SK-N-SH treated with all-trans-retinoic acid at 6 μM for 48 hours (cell line): ENCODE measurements around the gene IMMP2L.

Source experiments
- ATAC-seq: fragments of 200-7000 bp; cut with Tn5 transposase; 3 replicates; pipeline ENCODE4 v1.9.1; 2020; ENCODE audit warnings: mild to moderate bottlenecking, moderate library complexity
- ARNTL ChIP-seq: fragments of 450-650 bp; formaldehyde crosslinking; IDR thresholded peaks from 2 replicates; pipeline ENCODE4 v1.5.0; 2020; ENCODE audit warnings: low read depth, mild to moderate bottlenecking, moderate library complexity, borderline replicate concordance
- BACH2 ChIP-seq: fragments of 250-450 bp; sonication (Bioruptor Pico); IDR thresholded peaks from 2 replicates; pipeline ENCODE4 v1.9.0; 2021; ENCODE audit warnings: mild to moderate bottlenecking, borderline replicate concordance
- CSDC2 ChIP-seq: fragments of 250-450 bp; sonication (Bioruptor Pico); IDR thresholded peaks from 2 replicates; pipeline ENCODE4 v1.5.0; 2020; ENCODE audit warnings: mild to moderate bottlenecking, moderate library complexity
- CSRNP3 ChIP-seq: fragments of 250-450 bp; sonication (Bioruptor Pico); IDR thresholded peaks from 2 replicates; pipeline ENCODE4 v1.5.1; 2021; ENCODE audit warnings: mild to moderate bottlenecking, moderate library complexity
- GLIS3 ChIP-seq: fragments of 250-450 bp; sonication (Bioruptor Pico); IDR thresholded peaks from 2 replicates; pipeline ENCODE4 v1.5.0; 2020; ENCODE audit warnings: mild to moderate bottlenecking, moderate library complexity
- ISL1 ChIP-seq: fragments of 250-450 bp; sonication (Bioruptor Pico); IDR thresholded peaks from 2 replicates; pipeline ENCODE4 v2.1.2; 2022; ENCODE audit warnings: mild to moderate bottlenecking, moderate library complexity
- OSR1 ChIP-seq: fragments of 250-450 bp; sonication (Bioruptor Pico); IDR thresholded peaks from 2 replicates; pipeline ENCODE4 v1.8.0; 2022; ENCODE audit warnings: moderate library complexity, mild to moderate bottlenecking, inconsistent platforms
- RARB ChIP-seq: fragments of 250-450 bp; sonication (Bioruptor Pico); IDR thresholded peaks from 2 replicates; pipeline ENCODE4 v1.8.0; 2021; ENCODE audit warnings: mild to moderate bottlenecking, moderate library complexity
- SNAI2 ChIP-seq: fragments of 250-450 bp; sonication (Bioruptor Pico); IDR thresholded peaks from 2 replicates; pipeline ENCODE4 v1.5.0; 2020; ENCODE audit warnings: mild to moderate bottlenecking, moderate library complexity
- TCF4 ChIP-seq: fragments of 250-450 bp; sonication (Bioruptor Pico); IDR thresholded peaks from 2 replicates; pipeline ENCODE4 v1.8.0; 2021; ENCODE audit warnings: mild to moderate bottlenecking, moderate library complexity, borderline replicate concordance
- TOX ChIP-seq: fragments of 250-450 bp; sonication (Bioruptor Pico); IDR thresholded peaks from 2 replicates; pipeline ENCODE4 v1.8.0; 2021; ENCODE audit warnings: mild to moderate bottlenecking, moderate library complexity, borderline replicate concordance
- ZC3H10 ChIP-seq: fragments of 250-450 bp; sonication (Bioruptor Pico); IDR thresholded peaks from 2 replicates; pipeline ENCODE4 v1.5.1; 2021; ENCODE audit warnings: mild to moderate bottlenecking, moderate library complexity
- ZFP3 ChIP-seq: fragments of 250-450 bp; sonication (Bioruptor Pico); IDR thresholded peaks from 2 replicates; pipeline ENCODE4 v1.5.0; 2020; ENCODE audit warnings: mild to moderate bottlenecking, moderate library complexity
- ZFP30 ChIP-seq: fragments of 450-650 bp; formaldehyde crosslinking; IDR thresholded peaks from 2 replicates; pipeline ENCODE4 v1.5.0; 2022; ENCODE audit warnings: mild to moderate bottlenecking, moderate library complexity
- ZNF565 ChIP-seq: fragments of 450-650 bp; formaldehyde crosslinking; conservative IDR thresholded peaks from 2 replicates; pipeline ENCODE4 v1.5.0; 2020; ENCODE audit warnings: low read depth, mild to moderate bottlenecking, moderate library complexity
- ZNF70 ChIP-seq: fragments of 450-650 bp; formaldehyde crosslinking; IDR thresholded peaks from 2 replicates; pipeline ENCODE4 v1.5.0; 2020; ENCODE audit warnings: mild to moderate bottlenecking, moderate library complexity
- ZNF8 ChIP-seq: fragments of 450-650 bp; formaldehyde crosslinking; IDR thresholded peaks from 2 replicates; pipeline ENCODE4 v1.5.0; 2020; ENCODE audit warnings: mild to moderate bottlenecking, moderate library complexity
- TF ChIP-seq, protein P1 (sequence below): fragments of 250-450 bp; sonication (Bioruptor Pico); IDR thresholded peaks from 2 replicates; pipeline ENCODE4 v1.5.1; 2020; ENCODE audit warnings: low read depth, mild to moderate bottlenecking, moderate library complexity
- TF ChIP-seq, protein P2 (sequence below): fragments of 250-450 bp; sonication (Bioruptor Pico); IDR thresholded peaks from 2 replicates; pipeline ENCODE4 v1.5.0; 2020; ENCODE audit warnings: mild to moderate bottlenecking, moderate library complexity
- TF ChIP-seq, protein P3 (sequence below): fragments of 250-450 bp; sonication (Bioruptor Pico); IDR thresholded peaks from 2 replicates; pipeline ENCODE4 v1.8.0; 2020; ENCODE audit warnings: mild to moderate bottlenecking, moderate library complexity, borderline replicate concordance
- TF ChIP-seq, protein P4 (sequence below): fragments of 250-450 bp; sonication (Bioruptor Pico); IDR thresholded peaks from 2 replicates; pipeline ENCODE4 v1.8.0; 2021; ENCODE audit warnings: low read depth, mild to moderate bottlenecking, moderate library complexity, borderline replicate concordance

Gene IMMP2L

GRCh38 chr7:111407258-111407657, 155.0 kb downstream of the IMMP2L start (continued):
- no peak for TF ChIP-seq TOX (CRISPR knock-in tag)
- TF ChIP-seq, all 23 proteins: peak for 0

DNA sequence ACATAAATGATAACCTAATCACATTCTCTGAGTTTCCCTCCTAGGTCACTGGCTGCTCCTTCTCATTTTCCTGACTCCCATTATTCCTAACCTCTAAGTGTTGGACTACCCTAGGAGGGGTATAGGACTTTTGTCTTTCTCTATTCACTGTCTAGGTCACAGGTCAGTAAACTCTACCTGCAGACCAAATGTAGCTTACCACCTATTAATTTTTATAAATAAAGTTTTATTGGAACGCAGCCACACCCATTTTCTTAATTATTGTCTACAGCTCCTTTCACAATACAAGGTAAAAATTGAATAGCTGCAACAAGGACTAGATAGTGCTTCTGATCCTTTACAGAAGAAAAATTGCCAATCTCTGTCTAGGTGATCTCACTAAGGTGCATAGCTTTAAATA, 156.7 kb downstream of the IMMP2L start:
- ATAC-seq, result no peak

DNA sequence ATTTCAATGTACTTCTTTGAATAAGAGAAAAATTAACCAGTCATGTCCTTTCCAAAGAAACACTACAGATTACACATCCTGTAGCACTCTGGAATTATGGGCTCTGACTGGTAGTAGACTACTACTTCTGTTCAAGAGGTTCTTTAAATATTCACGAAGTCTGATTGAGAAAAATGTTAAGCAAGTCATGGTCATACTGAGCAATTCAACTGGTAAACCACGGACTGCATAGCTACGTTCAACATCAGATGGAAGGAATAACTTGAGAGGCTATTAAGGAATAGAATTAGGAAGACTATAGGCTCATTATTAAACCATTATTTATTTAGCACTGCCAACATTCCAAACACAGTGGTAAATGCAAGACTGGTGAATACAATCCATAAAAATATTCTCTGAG, 160.8 kb downstream of the IMMP2L start:
- TF ChIP-seq ZNF565 (CRISPR knock-in tag) (no peak), ZFP3 (CRISPR knock-in tag) (no peak), BACH2 (no peak), ZFP30 (no peak), ZNF8 (CRISPR knock-in tag) (no peak), ISL1 (CRISPR knock-in tag) (no peak), ZNF70 (CRISPR knock-in tag) (no peak), GLIS3 (CRISPR knock-in tag) (no peak), TCF4 (CRISPR knock-in tag) (no peak), ARNTL (CRISPR knock-in tag) (no peak), ZC3H10 (CRISPR knock-in tag) (no peak), SNAI2 (CRISPR knock-in tag) (no peak)
- no peak for ATAC-seq

More for the DNA sequence above, 156.7 kb downstream of the IMMP2L start:
- TF ChIP-seq, protein P1, sequence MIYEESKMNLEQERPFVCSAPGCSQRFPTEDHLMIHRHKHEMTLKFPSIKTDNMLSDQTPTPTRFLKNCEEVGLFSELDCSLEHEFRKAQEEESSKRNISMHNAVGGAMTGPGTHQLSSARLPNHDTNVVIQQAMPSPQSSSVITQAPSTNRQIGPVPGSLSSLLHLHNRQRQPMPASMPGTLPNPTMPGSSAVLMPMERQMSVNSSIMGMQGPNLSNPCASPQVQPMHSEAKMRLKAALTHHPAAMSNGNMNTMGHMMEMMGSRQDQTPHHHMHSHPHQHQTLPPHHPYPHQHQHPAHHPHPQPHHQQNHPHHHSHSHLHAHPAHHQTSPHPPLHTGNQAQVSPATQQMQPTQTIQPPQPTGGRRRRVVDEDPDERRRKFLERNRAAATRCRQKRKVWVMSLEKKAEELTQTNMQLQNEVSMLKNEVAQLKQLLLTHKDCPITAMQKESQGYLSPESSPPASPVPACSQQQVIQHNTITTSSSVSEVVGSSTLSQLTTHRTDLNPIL (CRISPR knock-in tag), result no peak
- no peak for TF ChIP-seq ARNTL (CRISPR knock-in tag)
- no peak for TF ChIP-seq SNAI2 (CRISPR knock-in tag)
- no peak for TF ChIP-seq ZNF70 (CRISPR knock-in tag)
- TF ChIP-seq TOX (CRISPR knock-in tag), result no peak
- no peak for TF ChIP-seq CSRNP3
- no peak for TF ChIP-seq ZNF565 (CRISPR knock-in tag)
- no peak for TF ChIP-seq BACH2
- no peak for TF ChIP-seq ZFP3 (CRISPR knock-in tag)
- no peak for TF ChIP-seq RARB (CRISPR knock-in tag)
- no peak for TF ChIP-seq OSR1 (CRISPR knock-in tag)
- no peak for TF ChIP-seq CSDC2
- TF ChIP-seq, protein P2, sequence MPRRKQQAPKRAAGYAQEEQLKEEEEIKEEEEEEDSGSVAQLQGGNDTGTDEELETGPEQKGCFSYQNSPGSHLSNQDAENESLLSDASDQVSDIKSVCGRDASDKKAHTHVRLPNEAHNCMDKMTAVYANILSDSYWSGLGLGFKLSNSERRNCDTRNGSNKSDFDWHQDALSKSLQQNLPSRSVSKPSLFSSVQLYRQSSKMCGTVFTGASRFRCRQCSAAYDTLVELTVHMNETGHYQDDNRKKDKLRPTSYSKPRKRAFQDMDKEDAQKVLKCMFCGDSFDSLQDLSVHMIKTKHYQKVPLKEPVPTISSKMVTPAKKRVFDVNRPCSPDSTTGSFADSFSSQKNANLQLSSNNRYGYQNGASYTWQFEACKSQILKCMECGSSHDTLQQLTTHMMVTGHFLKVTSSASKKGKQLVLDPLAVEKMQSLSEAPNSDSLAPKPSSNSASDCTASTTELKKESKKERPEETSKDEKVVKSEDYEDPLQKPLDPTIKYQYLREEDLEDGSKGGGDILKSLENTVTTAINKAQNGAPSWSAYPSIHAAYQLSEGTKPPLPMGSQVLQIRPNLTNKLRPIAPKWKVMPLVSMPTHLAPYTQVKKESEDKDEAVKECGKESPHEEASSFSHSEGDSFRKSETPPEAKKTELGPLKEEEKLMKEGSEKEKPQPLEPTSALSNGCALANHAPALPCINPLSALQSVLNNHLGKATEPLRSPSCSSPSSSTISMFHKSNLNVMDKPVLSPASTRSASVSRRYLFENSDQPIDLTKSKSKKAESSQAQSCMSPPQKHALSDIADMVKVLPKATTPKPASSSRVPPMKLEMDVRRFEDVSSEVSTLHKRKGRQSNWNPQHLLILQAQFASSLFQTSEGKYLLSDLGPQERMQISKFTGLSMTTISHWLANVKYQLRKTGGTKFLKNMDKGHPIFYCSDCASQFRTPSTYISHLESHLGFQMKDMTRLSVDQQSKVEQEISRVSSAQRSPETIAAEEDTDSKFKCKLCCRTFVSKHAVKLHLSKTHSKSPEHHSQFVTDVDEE (CRISPR knock-in tag), result no peak
- TF ChIP-seq ZFP30, result no peak
- no peak for TF ChIP-seq GLIS3 (CRISPR knock-in tag)
- no peak for TF ChIP-seq TCF4 (CRISPR knock-in tag)
- TF ChIP-seq, protein P3, sequence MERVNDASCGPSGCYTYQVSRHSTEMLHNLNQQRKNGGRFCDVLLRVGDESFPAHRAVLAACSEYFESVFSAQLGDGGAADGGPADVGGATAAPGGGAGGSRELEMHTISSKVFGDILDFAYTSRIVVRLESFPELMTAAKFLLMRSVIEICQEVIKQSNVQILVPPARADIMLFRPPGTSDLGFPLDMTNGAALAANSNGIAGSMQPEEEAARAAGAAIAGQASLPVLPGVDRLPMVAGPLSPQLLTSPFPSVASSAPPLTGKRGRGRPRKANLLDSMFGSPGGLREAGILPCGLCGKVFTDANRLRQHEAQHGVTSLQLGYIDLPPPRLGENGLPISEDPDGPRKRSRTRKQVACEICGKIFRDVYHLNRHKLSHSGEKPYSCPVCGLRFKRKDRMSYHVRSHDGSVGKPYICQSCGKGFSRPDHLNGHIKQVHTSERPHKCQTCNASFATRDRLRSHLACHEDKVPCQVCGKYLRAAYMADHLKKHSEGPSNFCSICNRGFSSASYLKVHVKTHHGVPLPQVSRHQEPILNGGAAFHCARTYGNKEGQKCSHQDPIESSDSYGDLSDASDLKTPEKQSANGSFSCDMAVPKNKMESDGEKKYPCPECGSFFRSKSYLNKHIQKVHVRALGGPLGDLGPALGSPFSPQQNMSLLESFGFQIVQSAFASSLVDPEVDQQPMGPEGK (CRISPR knock-in tag), result no peak
- TF ChIP-seq, protein P4, sequence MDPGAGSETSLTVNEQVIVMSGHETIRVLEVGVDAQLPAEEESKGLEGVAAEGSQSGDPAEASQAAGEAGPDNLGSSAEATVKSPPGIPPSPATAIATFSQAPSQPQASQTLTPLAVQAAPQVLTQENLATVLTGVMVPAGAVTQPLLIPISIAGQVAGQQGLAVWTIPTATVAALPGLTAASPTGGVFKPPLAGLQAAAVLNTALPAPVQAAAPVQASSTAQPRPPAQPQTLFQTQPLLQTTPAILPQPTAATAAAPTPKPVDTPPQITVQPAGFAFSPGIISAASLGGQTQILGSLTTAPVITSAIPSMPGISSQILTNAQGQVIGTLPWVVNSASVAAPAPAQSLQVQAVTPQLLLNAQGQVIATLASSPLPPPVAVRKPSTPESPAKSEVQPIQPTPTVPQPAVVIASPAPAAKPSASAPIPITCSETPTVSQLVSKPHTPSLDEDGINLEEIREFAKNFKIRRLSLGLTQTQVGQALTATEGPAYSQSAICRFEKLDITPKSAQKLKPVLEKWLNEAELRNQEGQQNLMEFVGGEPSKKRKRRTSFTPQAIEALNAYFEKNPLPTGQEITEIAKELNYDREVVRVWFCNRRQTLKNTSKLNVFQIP (CRISPR knock-in tag), result no peak
